ENCODE data around the gene ANAPC4.

- TF ChIP-seq CTCF (IDR thresholded peaks at IDR 0.05) (no peak), EP300 (IDR thresholded peaks at IDR 0.05) (no peak), POLR2A (IDR thresholded peaks at IDR 0.05) (no peak)
Measured at GRCh38 chr4:25440478-25441030, 63.5 kb downstream of the ANAPC4 start.
